Right lobe of liver (tissue), 4 donors: ENCODE data around the gene GPR39.

Experiments used
- CTCF ChIP-seq, 4 donors: fragments of 200-600 bp in 3 of 4; fragments of 450-650 bp in 1 of 4; IDR thresholded peaks; one replicate each; pipeline versions ENCODE4 v1.5.1 to v1.8.0; 2016 to 2022; ENCODE audit warnings: antibody characterized with exemption in 4 of 4, mild to moderate bottlenecking in 2 of 4
- POLR2A ChIP-seq: fragments of 450-650 bp; IDR thresholded peaks from one replicate; pipeline ENCODE4 v1.6.1; 2017; ENCODE audit warnings: antibody characterized with exemption, mild to moderate bottlenecking
- donor health status: DM: no; HTN: no; CAD: no.
- donor health status: DM: no; HTN: no; CAD: no.
- donor health status: DM: no; HTN: yes; CAD: no.

DNA sequence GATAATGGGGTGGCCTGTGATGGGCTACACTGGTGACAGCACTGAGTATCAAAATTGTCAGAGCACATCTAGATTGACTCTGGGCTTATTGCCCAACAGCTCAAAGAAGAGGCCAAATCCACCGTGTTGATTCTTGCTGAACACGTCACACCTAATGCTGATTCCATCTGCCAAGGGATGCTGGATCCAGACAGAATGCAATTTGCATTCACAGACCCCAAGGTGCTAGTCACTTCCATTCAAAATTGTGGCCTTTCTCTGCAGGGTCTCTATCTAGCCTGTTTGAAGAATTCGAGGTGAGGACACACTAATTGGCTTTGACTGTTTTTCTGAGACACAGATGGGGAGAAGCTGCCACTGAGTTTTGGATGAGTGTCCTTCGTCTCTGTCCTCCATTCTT is 13.5 kb upstream of the GPR39 start:
- no peak for TF ChIP-seq POLR2A
- no peak for TF ChIP-seq CTCF (IDR thresholded peaks at IDR 0.05)
